ENCODE results near the gene STRN3.
"Not testable (repeated sequence)": the region's sequence is repeated elsewhere in the genome, so short reads cannot be mapped to it uniquely, and the experiment has no call there.

Gene STRN3

DNA sequence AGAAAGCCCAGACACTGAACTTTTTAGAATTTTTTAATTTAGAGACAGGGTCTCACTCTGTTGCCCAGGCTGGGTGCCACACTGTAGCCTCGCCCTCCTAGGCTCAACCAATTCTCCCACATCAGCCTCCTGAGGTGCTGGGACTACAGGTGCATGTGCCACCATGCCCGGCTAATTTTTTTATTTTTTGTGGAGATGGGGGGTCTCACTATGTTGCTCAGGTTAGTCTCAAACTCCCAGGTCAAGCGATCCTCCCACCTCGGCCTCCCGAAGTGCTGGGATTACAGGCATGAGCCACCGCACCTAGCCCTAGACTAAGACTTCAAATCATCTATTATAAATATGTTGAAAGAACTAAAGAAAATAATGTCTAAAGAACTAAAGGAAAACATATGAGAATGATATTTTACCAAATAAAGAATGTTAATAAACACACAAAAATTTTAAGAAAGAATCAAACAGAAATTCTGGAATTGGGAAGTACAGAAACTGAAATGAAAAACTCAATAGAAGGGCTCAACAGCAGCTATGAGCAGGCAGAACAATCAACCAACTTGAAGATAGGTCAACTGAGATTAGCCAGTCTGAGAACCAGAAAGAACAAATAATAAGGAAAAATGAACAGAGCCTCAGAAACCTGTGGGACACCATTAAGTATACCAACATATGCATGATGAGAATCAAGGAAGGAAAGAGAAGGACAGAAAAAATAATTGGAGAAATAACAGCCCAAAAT is 27.0 kb downstream of the STRN3 start:
- DNase-seq = no peak

DNA sequence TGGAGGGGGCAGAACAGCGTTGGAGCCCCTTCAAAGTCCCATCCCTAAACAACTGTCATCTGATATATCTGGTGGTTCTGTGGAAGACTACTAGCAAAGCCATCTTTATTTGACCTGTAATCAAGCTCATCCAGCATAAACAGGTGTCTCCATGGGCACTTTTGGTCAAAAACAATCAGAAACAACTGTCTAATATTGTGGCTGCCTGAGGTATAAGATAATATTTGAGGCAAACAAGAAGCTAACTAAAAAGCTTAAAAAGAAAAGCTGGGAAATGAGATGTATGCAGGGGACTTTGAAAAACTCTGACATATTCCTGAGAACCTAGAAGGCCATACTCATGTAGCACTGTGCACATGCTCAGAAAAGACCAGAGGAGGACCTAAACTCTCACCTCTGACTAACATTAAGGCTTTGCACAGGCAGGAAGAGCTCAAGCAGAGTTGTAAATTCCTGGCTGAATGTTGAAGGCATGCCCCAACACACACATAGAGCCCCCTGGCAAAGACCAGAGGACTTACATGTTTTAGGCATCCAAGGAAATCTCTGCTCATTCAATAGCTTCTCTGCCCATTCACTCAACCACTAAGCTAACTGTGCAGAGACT is 28.0 kb downstream of the STRN3 start:
- DNase-seq = no peak

DNA sequence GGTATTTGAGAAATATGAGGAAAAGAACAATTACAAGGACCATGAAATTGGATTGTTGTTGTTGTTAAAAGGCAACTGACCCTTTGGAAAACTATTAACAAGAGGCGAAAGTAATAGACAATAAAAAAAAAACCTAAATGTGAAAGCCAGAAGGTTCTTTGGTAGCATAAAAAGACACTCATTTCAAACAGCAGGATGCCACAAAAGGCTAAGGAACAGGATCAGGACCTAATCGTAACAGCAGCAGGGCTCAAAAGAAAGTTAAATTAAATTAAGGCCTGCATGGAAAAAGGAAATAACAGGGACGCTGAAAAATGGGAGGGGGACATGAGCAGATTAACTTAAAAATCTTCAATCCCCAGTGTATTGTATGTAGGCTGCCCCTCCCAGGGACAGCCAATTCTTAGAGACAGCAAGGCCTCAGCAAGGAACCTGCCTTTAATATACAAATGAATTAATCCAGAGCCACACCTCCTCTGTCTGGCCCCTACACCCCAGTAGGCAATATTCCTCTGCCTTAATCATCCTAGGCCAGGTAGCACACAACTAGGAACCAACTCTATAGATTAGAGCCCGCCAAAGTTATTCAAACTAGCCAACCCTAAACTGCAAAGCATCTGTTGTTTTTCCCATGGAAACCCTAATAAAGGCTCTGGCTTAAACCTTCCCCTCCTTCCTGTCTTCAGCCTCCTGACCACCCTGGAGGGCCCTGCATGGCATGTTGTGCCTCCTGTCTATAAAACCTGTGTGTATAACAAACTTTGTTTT is 29.1 kb downstream of the STRN3 start:
- DNase-seq = no peak

DNA sequence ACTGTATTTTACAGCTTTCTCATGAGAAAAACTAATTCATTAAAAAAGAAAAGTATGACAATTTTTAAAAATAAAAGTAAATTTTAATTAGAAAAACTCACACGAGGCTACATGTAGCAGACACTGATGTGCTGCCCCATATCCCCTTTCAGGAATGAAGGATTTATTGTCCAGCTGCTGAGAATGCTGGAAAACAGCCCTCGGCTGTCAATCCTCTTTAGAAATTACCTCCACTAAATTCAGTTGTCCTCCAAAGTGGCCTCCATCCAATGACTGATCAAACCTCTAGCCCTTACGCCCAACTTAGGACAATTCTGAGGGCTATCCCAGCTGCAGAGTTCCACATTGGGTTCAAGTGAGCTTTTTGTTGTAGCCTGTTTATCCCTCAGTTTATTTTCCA is 30.5 kb downstream of the STRN3 start:
- no peak for DNase-seq

DNA sequence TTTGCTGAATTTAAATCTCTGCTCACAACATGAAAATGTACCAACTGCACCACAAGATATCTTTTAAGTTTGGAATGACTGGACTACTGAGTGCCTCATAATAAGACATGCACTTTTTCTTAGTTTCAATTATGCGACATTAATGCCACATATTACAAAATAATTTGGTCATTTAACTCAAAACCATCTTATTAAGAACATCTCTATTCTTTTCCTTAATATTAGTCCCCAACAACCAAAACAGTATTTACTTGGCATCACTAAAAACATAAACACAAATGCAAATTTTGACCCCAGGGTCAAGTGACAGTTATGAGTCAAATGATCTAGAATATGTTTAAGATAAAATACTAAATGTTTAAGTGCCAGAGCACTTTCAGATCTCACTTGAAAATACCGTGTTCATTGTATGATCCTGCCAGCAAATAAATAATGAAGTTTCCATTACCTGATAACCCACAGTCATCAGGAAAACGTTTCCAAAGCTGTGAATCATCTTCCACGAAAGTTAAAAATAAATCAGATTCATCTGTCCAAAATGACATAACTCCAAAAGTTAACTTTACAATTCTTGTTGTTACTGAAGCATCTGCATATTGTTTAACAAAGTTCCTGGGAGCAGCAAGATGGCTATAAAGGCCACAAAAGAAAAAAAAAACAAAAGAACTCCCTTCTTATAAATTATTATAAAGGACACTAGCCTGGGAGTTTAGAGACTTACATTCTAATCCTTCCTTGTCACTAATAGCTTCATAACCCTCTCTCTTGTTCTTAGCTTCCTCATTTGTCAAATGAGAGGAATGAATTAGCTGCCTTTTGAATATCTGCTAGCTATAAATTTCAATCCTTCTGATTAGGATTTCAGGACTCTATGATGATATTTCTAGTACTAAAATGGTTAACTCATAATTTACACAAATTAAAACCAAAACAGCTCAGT is 31.2 kb downstream of the STRN3 start:
- DNase-seq = peak; percentile 42

DNA sequence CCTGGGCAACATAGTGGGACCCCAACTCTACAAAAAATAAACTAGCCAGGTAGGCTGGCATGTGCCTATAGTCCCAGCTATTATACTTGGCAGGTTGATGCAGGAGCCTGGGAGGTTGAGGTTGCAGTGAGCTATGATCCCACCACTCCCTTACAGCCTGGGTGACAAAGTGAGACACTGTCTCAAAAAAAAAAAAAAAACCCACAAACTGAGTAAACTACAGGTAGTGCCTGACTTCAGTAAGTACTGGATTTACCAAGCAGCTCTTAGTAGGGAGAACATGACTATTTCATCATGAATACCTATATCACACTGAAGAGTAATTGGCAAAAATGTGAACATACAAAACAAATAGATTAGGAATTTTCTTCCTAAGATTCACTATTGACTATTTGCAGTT is 33.1 kb downstream of the STRN3 start:
- no peak for DNase-seq

DNA sequence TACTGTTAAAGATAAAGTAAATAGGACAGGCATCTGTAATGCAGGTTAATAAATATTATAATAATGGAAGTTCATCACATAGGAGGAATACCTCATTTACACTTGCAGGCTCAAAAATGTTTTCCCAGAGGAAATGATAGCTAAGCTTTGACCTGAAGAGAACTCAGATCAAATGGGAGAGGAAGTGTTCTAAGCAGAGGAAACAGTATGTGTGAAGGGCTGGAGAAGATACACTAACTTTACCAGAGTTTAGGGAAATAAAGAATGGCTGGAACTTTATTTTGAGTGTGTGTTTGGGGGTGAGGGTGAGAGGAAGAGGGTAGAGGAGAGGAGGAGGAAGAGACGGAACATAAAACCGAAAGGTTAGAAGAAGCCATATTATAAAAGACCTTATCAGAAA is 34.8 kb downstream of the STRN3 start:
- DNase-seq = no peak

DNA sequence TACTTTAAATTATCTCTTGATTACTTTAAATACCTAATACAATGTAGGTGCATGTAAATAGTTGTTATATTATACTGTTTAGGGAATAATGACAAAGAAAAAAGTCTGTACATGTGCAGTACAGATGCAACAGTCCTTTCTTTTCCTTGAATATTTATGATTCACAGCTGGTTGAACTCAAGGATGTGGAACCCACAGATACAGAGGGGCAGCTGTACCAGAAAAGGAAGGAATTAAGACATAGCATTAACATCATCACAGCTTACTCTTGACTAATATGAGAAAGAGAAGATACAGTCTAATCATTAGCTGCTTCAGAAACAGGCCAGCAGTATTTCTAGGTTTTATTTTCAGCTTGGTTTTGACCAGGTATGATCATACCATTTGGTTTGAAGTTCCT is 35.4 kb downstream of the STRN3 start:
- DNase-seq = peak; percentile 14

DNA sequence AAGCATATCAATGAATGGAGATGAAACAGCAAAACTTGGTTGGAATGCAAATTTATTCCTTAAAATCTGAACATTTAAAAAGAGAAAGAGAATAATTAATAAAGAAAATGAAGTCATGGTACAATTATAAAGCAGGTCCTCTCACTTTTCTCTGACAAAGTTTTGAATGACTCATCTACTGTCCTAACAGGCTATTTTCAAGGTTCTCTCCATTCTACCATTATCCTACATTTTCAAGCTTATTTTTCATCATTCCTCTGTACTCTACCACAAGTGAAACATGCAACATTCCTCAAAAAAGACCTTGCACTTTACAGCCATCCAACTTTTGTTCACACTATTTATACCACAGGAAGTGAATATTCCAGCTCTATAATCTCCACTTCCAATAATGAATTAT is 37.7 kb downstream of the STRN3 start:
- DNase-seq = peak; percentile 32

DNA sequence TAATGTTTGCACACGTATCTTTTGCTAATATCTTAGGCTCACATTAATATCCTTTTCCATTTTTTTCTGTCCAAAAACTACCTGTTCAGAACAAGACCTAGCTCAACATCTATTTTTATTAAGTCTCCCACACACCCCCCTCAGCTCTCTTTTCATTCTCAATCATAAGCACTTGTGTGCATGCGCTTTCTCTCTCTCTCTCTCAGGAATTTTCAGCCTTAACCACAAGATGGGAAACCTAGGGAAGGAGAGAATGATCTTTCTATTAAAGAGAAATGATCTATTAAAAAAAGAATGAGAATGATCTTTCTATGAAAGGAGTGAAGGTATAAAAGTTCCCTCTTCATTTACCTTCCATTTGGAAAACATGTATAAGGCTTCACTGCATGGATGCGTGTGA is 40.4 kb downstream of the STRN3 start:
- DNase-seq = no peak

DNA sequence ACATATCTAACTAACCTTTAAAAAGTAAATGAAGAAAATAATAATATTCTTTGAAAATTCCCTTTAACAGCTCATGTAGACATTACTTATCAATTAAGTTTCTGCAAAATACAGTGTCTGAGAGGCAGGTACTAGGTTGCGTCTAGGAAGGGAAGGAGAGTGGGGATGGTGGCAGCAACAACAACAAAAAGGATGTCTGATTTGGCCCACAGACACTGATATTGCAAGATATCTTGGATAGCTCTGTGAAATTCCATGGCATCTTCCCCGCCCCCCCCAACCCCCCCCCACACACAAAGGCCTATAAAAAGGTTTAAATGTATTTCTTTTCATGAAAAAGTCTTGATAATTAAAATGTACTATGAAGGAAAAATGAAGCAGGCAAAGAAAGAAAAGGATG is 42.3 kb downstream of the STRN3 start:
- DNase-seq = no peak

DNA sequence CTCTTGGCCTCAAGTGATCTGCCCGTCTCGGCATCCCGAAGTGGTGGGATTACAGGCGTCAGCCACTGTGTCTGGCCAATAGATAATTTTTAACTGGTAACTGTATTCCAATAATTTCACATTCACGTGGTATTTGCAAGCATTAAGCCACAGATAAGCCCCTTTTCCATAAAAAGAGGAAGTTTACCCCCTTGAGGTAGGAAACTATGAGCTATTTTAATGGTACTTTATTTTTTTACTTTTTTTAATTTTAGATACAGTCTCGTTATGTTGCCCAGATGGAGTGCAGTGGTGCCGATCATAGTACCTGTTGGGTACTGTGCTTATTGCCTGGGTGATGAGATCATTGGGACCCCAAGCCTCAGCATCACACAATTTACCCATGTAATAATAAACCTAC is 43.6 kb downstream of the STRN3 start:
- no peak for DNase-seq

DNA sequence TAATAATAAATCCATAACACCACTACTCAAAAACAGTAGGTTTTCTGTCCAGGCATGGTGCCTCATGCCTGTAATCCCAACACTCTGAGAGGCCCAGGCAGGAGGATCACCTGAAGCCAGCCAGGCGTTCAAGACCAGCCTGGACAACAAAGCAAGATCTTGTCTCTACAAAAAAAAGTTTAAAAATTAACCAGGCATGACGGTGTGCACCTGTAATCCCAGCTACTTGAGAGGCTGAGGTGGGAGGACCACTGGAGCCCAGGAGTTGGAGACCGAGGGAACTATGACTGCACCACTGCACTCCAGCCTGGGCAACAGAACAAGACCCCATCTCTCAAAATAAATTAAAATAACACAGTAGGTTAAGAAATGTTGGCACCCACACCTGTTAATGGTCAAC is 45.2 kb downstream of the STRN3 start:
- DNase-seq = no peak

DNA sequence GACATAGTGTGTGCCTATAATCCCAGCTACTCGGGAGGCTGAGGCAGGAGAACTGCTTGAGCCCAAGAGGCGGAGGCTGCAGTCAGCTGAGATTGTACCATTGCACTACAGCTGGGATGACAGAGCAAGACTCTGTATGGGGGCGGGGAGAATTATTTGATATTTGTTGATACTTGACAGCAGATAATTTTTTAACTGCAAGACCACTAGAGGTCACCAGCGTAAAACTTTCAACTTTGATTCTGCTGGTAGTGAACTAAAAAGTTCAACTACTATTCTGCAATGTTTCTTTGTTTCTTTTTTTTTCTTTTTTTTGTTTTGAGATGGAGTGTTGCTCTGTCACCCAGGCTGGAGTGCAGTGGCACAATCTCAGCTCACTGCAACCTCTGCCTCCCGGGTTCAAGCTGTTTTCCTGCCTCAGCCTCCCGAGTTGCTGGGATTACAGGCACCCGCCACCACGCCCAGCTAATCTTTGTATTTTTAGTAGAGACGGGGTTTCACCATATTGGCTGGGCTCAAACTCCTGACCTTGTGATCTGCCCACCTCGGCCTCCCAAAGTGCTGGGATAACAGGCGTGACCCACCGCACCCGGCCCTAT is 46.0 kb downstream of the STRN3 start:
- DNase-seq = peak; percentile 79

DNA sequence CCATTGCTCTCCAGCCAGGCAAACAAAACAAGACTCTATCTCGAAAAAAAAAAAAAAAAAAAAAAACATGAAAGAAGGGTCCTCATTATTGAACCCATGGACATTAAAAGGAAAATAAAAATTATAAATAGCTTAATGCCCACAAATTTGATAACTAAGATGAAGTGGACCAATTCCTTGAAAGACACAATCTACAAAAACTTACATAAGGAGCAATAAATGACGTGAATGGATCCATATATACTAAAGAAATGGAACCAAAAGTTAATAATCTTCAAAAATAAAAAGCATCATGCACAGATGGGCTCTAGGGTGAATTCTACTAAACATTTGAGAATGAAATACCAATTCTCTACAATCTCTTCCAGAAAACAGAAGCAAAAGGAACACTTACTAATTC is 48.4 kb downstream of the STRN3 start:
- DNase-seq = no peak

DNA sequence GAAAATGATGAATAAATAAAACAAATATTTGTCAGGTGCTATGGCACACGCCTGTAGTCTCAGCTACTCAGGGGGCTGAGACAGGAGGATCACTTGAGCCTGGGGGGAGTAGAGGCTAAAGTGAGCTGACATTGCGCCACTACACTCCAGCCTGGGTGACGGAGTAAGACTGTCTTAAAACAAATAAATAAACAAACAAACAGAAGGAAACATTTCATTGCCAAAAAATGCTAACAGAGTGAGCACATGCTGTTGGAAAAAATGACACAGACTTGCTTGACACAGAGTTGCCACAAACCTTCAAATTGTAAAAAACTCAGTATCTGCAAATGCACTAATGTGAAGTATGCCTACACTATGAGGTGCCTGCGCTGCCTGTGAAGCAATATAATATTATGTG is 51.6 kb downstream of the STRN3 start:
- no peak for DNase-seq

DNA sequence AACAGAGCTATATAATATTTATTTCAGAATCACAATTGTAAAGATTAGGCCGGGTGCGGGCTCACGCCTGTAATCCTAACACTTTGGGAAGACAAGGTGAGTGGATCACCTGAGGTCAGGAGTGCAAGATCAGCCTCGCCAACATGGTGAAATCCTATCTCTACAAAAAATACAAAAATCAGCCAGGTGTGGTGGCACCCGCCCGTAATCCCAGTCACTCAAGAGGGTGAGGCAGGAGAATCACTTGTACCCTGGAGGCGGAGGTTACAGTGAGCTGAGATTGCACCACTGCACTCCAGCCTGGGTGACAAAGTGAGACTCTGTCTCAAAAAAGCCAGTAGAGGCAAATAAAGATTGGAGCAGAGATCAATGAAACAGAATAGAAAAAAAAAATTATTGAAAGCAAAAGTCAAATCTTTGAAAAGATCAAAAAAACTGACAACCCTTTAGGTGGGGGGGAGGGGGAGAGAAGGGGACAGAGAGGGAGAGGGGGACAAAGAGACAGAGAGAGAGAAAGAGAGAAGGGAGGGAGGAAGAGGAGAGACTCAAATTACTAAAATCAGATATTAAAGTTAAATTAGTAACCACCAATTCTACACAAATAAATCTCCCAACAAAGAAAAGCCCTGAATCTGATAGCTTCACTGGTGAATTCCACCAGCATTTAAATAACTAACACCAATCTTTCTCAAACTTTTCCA is 53.1 kb downstream of the STRN3 start:
- DNase-seq = no peak

DNA sequence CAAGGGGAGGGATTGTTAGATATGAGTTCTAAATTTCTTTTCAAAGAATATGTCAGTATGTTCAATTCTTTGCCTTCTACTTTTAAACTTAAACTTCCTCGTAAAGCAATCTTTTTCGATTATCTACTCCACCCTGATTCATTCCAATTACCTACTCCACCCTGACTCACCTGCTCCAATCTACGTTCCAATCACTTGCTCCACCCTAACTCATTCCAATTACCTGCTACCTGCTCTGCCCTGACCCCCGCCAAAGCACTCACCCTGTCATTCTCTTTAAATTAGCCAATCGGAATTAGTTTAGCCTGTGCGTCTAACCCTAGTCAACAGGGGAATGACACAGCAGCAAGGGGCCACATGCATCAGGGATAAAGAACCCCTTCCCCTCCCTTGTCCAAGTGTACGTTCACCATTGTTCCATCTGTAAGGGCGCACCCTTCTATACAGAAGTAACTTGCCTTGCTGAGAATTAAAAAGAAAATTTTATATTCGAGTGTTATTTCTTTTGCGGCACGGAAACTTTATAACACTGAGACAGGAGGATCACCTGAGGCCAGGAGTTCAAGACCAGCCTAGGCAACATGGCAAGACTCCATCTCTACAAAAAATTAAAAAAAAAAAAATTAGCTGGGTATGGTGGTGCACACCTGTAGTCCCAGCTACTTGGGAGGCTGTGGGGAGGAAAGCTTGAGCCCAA is 54.0 kb downstream of the STRN3 start:
- not testable (repeated sequence) for DNase-seq

DNA sequence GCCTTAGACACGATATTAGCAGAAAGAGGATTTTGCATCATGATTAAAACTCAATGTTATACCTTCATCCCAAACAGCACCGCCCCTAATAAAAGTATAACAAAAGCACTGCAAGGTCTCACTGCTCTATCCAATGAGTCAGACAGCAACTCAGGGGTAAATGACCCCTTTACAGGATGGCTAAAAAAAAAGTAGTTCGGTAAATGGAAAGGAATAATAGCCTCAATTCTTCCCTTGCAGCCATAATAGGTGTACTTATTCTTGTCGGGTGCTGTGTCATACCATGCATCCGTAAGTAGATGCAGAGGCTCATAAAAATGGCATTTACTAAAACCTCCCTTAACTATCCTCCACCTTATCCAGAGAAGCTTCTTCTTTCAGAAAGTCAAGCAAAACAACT is 54.6 kb downstream of the STRN3 start:
- no peak for DNase-seq

DNA sequence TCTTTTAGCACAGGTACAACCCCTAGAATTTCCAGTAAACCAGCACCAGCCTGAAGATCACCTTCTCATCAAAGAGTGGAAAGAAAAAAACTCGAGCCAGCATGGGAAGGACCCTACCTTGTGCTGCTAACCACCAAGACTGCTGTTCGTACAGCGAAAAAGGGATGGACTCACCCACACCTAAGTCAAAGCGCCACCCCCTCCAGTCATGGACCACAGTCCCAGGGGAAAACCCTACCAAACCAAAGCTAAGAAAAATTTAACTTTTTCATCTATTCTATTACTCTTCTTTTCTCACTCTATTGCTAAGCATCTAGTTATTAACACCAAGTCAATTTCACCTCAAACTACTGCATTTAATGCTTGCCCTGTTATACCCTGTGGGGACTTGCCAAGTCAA is 56.4 kb downstream of the STRN3 start:
- DNase-seq = not testable (repeated sequence)

DNA sequence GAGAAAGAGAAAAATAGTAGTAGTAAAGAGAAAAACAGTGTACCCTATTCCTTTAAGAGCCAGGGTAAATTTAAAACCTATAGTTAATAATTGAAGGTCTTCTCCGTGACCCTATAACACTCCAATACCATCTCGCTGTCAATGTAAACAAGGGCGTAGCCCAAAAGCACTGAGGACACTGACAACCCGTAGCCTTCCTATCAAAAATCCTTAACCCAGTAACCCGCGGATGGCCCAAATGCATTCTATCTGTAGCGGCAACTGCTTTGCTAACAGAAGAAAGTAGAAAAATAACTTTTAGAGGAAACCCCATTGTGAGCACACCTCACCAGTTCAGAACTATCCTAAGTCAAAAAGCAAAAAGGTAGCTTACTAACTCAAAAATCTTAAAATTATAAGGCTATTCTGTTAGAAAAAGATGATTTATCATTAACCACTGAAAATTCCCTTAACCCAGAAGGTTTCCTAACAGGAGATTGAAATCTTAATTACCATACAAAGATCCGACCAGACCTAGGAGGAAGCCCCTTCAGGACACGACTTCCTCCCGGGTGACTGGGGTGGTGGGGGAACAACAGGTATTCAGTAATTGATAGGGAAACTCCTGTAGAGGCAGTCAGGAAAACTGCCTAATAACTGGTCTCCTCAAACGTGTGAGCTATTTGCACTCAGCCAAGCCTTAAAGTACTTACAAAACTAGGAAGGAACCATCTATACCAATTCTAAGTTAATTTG is 58.6 kb downstream of the STRN3 start:
- DNase-seq = not testable (repeated sequence)

All from fibroblast of skin of right quadriceps (primary cell).